GM12801 (cell line): ENCODE measurements around the gene MATCAP1.

Experiments
- TF ChIP-seq, protein P1 (sequence below): IDR thresholded peaks from one replicate; pipeline ENCODE4 v1.5.1; 2011; ENCODE audit warnings: control low read depth; ENCODE audit not compliant: insufficient read length; ENCODE audit errors: extremely low read depth

The MATCAP1 gene

DNA sequence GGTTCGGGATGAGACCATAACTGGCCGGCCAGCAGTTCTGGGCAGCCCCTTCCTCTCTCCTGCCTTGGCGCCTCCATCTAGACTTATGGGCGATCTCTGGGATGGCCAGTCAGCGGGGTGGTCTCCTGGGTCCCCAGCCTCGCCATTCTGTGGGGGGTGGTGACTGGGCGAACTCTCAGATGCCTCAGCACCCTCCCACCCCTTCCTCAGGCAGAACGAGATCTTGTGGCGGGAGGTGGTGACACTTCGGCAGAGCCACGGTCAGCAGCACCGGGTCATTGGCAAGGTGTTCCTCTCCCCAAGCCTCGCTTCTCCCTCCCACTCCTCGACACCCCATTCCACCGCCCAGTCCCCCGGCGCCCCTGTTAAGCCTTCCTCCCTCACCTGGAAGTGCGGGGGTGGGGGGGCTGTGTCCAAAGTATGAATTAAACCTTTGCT is 17.6 kb downstream of the MATCAP1 start:
- TF ChIP-seq, protein P1, sequence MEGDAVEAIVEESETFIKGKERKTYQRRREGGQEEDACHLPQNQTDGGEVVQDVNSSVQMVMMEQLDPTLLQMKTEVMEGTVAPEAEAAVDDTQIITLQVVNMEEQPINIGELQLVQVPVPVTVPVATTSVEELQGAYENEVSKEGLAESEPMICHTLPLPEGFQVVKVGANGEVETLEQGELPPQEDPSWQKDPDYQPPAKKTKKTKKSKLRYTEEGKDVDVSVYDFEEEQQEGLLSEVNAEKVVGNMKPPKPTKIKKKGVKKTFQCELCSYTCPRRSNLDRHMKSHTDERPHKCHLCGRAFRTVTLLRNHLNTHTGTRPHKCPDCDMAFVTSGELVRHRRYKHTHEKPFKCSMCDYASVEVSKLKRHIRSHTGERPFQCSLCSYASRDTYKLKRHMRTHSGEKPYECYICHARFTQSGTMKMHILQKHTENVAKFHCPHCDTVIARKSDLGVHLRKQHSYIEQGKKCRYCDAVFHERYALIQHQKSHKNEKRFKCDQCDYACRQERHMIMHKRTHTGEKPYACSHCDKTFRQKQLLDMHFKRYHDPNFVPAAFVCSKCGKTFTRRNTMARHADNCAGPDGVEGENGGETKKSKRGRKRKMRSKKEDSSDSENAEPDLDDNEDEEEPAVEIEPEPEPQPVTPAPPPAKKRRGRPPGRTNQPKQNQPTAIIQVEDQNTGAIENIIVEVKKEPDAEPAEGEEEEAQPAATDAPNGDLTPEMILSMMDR = no peak

DNA sequence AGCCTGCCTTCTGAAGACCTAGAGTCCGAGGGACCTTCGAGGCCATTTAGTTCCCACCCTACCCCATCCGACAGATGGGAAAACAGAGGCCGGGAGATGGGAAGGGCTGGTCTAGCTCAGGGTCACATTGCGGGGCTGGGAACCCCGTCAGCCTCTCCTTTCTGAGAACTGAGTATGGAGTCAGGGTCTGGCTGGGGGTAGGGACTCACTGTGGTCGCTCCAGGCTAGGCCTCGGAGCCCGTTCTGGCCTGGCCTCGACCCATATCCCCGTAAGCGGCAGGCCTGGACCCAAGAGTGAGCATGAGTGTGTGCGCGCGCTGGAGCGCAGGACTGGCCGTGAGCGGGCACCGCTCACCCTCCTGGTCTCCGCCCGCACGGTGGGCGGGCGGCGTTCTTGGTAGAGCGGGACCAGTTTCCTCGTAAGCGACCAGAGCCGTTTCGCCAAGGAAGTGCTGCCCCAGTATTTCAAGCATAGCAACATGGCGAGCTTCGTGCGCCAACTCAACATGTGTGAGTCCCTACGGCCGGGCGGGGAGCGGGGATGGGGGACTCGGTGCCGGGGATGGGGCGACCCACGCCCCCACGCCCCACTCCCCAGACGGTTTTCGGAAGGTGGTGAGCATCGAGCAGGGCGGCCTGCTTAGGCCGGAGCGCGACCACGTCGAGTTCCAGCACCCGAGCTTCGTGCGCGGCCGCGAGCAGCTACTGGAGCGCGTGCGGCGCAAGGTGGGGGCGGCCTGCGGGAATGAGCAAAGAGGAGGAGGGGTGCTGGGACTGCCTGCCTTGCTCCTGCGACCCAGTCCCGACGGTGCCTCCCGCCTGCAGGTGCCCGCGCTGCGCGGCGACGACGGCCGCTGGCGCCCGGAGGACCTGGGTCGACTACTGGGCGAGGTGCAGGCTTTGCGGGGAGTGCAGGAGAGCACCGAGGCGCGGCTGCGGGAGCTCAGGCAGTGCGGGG is 18.4 kb downstream of the MATCAP1 start:
- TF ChIP-seq, protein P1 = no peak

DNA sequence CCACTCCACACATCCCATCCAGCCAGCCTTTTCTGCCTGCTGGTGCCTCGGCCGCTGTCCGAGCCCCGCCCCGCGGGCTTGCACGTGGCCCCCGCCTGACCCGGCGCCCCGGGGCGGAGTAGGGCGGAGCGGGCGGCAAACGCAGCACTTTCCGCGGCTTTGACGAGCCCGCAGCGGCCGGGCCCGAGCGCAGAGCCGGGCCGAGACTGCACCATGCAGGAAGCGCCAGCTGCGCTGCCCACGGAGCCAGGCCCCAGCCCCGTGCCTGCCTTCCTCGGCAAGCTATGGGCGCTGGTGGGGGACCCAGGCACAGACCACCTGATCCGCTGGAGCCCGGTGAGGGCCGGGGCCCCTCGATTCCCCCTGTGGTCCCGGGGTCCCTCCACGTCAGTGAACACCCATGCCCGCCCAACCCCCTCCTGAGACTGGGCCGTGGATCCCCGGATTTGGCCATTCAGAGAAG is 19.1 kb downstream of the MATCAP1 start, which contains the start of gene HSF4:
HSF4 (plus strand) TSS at position 147 of the 463 bp plus-strand sequence; CDS start at position 214, 67 bp downstream.
- TF ChIP-seq, protein P1 = no peak

DNA sequence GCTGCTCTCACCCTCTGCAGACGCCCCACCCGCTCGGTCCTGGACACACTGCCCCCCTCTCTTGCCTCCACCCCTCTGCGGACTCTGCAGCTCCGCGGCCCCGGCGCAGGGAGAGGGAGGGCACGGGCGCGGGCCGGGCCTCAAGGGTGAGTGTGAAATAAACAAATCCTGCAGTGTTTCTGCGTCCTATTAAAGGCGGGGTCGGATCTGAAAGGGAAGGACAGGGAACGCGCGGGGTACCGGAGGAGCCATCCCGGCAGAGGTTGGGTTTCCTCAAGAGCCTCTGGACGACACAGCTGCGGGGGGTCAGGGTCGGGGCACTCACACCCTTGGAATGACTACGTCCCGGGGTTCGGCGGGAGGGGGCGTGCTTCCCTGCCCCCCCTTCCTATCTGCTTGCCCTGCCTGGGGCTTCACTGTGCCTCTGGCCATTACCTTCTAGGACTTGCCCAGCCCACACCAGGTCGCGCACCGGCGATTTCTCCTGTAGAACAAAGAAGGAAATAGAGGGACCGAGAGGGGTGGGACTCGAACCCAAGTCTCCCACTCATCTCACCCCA is 19.7 kb downstream of the MATCAP1 start:
- TF ChIP-seq, protein P1 = no peak

DNA sequence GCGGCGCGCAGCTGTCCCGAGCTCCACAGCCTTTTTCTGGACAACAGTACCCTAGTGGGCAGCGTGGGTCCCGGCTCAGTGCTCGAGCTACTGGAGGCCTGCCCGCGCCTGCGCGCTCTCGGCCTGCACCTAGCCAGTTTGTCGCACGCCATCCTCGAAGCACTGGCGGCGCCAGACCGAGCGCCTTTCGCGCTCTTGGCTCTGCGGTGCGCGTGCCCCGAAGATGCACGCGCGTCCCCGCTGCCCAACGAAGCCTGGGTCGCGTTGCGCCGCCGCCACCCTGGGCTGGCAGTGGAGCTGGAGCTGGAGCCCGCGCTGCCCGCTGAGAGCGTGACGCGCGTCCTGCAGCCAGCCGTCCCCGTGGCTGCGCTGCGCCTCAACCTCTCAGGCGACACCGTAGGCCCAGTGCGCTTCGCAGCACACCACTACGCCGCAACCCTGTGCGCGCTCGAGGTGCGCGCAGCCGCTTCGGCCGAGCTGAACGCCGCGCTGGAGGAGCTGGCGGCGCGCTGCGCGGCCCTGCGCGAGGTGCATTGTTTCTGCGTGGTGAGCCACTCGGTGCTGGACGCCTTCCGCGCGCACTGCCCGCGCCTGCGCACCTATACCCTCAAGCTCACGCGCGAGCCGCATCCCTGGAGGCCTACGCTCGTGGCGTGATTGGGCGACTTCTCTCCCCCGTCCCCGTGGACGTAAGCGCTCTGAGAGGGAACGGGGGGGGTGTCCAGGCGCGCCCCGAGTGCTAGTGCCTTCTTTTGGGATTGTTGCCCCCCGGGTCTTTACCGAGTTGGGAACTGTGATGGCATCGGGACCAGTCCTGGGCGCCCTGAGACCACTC is 20.4 kb downstream of the MATCAP1 start:
- TF ChIP-seq, protein P1 = no peak

DNA sequence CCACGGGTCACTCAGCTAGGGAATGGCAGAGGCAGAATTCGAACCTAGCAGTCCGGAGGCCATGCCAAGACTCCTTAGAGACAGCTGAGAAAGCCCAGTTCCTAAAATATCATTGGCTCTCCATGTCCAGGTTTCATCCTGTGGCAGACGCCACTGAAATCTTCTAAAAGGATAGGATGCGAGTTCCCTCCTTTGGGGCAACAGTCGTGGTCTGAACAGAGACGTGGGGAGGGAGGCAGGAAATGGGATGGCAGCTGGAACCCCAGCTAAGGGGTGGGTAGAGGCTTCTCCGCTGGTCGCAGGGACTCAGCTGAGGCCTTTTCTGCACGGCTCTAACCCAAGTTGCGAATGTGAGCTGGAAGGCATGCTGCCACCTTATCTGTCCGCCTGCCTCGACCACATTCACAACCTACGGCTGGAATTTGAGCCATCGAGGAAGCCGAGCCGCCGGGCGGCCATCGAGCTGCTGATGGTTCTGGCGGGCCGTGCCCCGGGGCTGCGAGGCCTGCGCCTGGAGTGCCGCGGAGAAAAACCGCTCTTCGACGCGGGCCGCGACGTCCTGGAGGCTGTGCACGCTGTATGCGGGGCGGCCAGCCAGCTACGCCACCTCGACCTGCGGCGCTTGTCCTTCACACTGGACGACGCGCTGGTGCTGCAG is 21.1 kb downstream of the MATCAP1 start:
- TF ChIP-seq, protein P1 = no peak
